Small intestine (tissue), 7 donors: ENCODE results near the gene PLPP4. TPM values are rescaled to one million over a fixed set of nuclear protein-coding genes. Genes with fewer than 3 reads are reported as not detected.

Experiments used
- DNase-seq, 2 donors: peaks; one replicate each; pipeline versions ENCODE4 v3.0.0 to v3.0.0-alpha.2; 2013
- FAIRE-seq: peaks from 2 replicates; lab custom pipeline; 2012; peaks lifted over from hg19 to GRCh38; lab: Jason Lieb, UNC
- H3K27ac ChIP-seq, 3 donors: one replicate each; pipeline ENCODE4 v1.5.1; 2013; ENCODE audit warnings: low read length in 2 of 3, mild to moderate bottlenecking in 2 of 3, control low read depth in 1 of 3, inconsistent platforms in 1 of 3, low read depth in 1 of 3, moderate library complexity in 1 of 3
- H3K27me3 ChIP-seq, 3 donors: one replicate each; pipeline ENCODE4 v1.6.1; 2013; ENCODE audit warnings: low read length in 3 of 3, inconsistent platforms in 1 of 3; ENCODE audit not compliant: control insufficient read depth in 3 of 3, insufficient read depth in 3 of 3
- H3K36me3 ChIP-seq, 3 donors: one replicate each; pipeline ENCODE4 v1.6.1; 2013; ENCODE audit warnings: low read length in 3 of 3, inconsistent platforms in 1 of 3, low read depth in 1 of 3, mild to moderate bottlenecking in 1 of 3, moderate library complexity in 1 of 3; ENCODE audit not compliant: control insufficient read depth in 3 of 3, insufficient read depth in 2 of 3
- H3K4me1 ChIP-seq, 3 donors: one replicate each; pipeline ENCODE4 v1.6.1; 2013; ENCODE audit warnings: low read length in 2 of 3, inconsistent platforms in 1 of 3, low read depth in 1 of 3, mild to moderate bottlenecking in 1 of 3, moderate library complexity in 1 of 3; ENCODE audit not compliant: control insufficient read depth in 3 of 3, insufficient read depth in 2 of 3
- H3K4me3 ChIP-seq, 3 donors: one replicate each; pipeline ENCODE4 v1.5.1; 2013; ENCODE audit warnings: low read length in 3 of 3, control low read depth in 1 of 3, inconsistent platforms in 1 of 3, low read depth in 1 of 3, mild to moderate bottlenecking in 1 of 3, moderate library complexity in 1 of 3
- H3K9me3 ChIP-seq, 2 donors: one replicate each; pipeline ENCODE4 v1.6.1; 2013; ENCODE audit warnings: low read depth in 1 of 2, low read length in 1 of 2; ENCODE audit not compliant: control insufficient read depth in 2 of 2, insufficient read depth in 1 of 2
- WGBS, 3 donors: extraction: QIAGEN DNeasy Blood & Tissue Kit; methylation state at CpG; one replicate each; pipeline ENCODE4 v1.1.7; 2013; 5-methylcytosine and 5-hydroxymethylcytosine counted together
- polyA plus RNA-seq, 4 donors: library from polyadenylated mRNA; stranded (reverse) in 3 of 4; unstranded in 1 of 4; fragments of 200-250 nt in 3 of 4; fragments of 120-200 nt in 1 of 4; gene quantifications; one replicate each; pipeline versions ENCODE4 v1.2.1 to v1.2.3, GENCODE V29; 2013
- donor health status: healthy with polysubstance abuse.
- donor health status: control.
- donor health status: control.
- donor health status: Bipolar disorder and iron deficiency.
- donor health status: healthy.

PLPP4 gene
- polyA plus RNA-seq, 4 donors: 0.60 TPM; not detected in 3

DNA sequence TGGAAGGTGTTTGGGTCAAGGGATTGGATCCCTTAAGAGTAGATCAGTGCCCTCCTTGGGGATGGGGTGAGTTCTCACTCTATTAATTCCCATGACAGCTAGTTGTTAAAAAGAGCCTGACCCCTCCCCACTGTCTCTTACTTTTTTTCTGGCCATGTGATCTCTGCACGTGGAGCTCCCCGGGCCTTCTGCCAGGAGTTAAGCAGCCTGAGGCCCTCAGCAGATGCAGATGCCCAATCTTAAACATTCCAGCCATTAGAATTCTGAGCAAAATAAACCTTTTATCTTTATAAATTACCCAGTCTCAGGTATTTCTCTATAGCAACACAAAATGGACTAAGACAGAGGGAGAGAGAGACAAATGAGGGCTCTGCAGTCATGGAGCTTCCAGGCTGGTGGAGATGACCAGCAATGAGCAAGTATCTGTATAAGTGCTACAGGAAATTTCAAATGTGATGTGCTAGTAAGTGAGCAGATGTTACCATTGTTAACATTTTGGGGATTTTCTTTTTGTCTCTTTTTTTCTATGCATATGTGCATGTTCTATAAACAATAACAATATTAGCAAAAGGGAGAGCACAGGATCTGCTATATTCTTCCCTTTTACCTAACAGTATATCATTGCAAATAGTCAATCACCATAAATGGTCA, 26.7 kb downstream of the PLPP4 start:
- H3K36me3 ChIP-seq: no peaks in the 10 kb centered on the region
- H3K27me3 ChIP-seq: no peaks in the 10 kb centered on the region
- 51 to 67% (median 58%) methylated on average over 2 of the region's 2 CpGs for WGBS, 3 donors
- DNase-seq: no peak
- H3K9me3 ChIP-seq: peaks cover 0 to 3% of the 10 kb centered on the region in 2 donors
- no peak for FAIRE-seq
- no peak overlapping the region for H3K4me3 ChIP-seq
- H3K4me1 ChIP-seq: no peaks in the 10 kb centered on the region
- no peak overlapping the region for H3K27ac ChIP-seq

DNA sequence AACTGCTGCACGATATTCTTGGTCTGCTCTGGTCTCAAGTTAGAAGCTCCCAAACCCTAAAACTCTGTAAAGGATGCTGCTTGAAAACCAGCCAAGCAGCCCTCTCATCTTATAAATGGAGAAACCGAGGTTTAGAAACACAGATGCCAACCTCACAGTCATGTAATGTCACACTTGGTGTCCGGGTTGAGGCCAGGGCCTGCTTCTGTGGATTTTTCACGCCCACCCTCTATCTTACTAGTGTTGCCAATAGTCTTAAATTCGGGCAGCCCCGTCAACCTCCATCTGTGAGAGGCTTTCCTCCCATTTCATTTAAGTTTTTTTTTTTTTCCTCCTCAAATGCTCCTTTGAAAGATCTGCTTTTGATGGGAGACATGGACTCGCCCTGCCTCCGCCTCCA, 28.9 kb downstream of the PLPP4 start:
- Histone ChIP-seq H3K4me3 (no peak overlapping the region), H3K9me3 (peaks cover 0 to 3% of the 10 kb centered on the region in 2 donors), H3K27ac (no peak overlapping the region), H3K27me3 (no peaks in the 10 kb centered on the region), H3K4me1 (no peaks in the 10 kb centered on the region), H3K36me3 (no peaks in the 10 kb centered on the region)
- DNase-seq (no peak), FAIRE-seq (no peak)
- 79 to 88% (median 87%) methylated on average over 8 of the region's 8 CpGs for WGBS, 3 donors

DNA sequence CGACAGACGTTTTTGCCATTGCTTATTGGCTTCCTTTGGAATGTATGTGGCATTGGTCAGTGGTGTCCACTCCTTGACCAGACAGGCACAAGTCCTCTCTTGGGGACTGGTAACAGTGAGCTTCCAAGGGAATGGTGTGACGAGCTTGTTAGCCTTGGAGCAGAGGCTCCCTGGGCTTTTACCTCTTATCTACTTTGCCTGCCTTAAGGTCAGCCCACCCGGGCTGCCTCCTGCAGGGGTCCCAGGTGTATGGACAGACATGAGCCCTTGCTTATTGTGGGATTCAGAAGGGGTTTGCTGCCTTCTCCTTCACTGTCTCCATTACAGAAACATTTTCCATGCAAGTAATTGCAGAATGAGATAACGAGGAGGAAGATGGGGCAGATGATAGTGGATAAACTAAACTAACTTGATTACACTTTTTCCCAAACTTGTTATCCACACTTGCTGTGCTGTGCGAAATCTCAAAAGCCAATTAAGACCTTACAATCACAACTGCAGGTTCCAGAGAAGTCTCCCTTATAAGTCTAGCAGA, 29.7 kb downstream of the PLPP4 start:
- FAIRE-seq (no peak), DNase-seq (no peak)
- no peaks in the 10 kb centered on the region for H3K27me3 ChIP-seq
- H3K36me3 ChIP-seq: no peaks in the 10 kb centered on the region
- H3K27ac ChIP-seq: no peak overlapping the region
- H3K9me3 ChIP-seq: peaks cover 0 to 3% of the 10 kb centered on the region in 2 donors
- H3K4me1 ChIP-seq: no peaks in the 10 kb centered on the region
- no peak overlapping the region for H3K4me3 ChIP-seq
- WGBS, 3 donors: 44 to 65% (median 57%) methylated on average over 6 of the region's 6 CpGs

DNA sequence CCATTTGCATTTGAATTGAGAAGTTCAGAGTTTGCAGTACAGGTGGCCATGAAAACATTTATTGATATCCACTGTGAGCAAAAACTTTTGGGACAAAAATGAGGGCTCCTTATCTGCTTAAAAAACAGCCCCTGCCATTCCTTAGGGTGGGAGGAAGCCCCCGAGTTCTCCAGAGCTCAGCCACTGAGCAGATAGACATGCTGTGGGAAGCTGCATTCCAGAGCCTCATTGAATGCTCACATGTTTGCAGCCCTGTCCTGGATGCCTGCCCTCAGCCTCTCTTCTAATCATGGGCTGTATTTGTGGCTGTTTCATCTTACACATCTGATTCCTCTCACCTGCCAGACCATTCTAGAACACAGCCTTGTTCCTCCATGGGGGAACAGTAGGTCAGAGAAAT, 33.3 kb downstream of the PLPP4 start:
- 37 to 52% (median 44%) methylated on average over 1 of the region's 1 CpG for WGBS, 3 donors
- H3K4me3 ChIP-seq: no peak overlapping the region
- H3K27me3 ChIP-seq: no peaks in the 10 kb centered on the region
- FAIRE-seq (no peak), DNase-seq (no peak)
- no peaks in the 10 kb centered on the region for H3K9me3 ChIP-seq
- no peak overlapping the region for H3K27ac ChIP-seq
- no peaks in the 10 kb centered on the region for H3K36me3 ChIP-seq
- H3K4me1 ChIP-seq: no peaks in the 10 kb centered on the region

DNA sequence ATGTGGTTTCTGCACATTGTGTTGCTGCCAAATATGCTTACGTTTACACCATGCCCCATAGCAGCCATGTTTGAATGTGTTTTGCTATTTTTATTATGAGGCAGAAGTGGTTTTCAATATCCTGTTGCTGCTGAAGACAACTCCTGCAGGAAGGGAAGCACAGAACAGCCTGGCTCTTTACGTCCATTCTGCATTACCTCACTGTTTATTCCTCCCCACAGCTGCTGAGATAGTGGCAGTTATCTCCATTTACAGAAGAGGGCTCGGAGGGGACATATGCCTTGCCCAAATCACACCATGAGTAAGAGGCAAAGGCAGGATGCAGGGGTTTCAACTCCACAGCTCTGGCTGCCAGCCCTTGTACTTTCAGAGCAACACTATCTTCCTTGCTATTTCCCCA, 35.3 kb downstream of the PLPP4 start:
- DNase-seq (no peak), FAIRE-seq (no peak)
- no peaks in the 10 kb centered on the region for H3K36me3 ChIP-seq
- H3K9me3 ChIP-seq: no peaks in the 10 kb centered on the region
- H3K27me3 ChIP-seq: no peaks in the 10 kb centered on the region
- 18 to 23% (median 19%) methylated on average over 3 of the region's 3 CpGs for WGBS, 3 donors
- H3K27ac ChIP-seq: no peak overlapping the region
- no peaks in the 10 kb centered on the region for H3K4me1 ChIP-seq
- H3K4me3 ChIP-seq: no peak overlapping the region

DNA sequence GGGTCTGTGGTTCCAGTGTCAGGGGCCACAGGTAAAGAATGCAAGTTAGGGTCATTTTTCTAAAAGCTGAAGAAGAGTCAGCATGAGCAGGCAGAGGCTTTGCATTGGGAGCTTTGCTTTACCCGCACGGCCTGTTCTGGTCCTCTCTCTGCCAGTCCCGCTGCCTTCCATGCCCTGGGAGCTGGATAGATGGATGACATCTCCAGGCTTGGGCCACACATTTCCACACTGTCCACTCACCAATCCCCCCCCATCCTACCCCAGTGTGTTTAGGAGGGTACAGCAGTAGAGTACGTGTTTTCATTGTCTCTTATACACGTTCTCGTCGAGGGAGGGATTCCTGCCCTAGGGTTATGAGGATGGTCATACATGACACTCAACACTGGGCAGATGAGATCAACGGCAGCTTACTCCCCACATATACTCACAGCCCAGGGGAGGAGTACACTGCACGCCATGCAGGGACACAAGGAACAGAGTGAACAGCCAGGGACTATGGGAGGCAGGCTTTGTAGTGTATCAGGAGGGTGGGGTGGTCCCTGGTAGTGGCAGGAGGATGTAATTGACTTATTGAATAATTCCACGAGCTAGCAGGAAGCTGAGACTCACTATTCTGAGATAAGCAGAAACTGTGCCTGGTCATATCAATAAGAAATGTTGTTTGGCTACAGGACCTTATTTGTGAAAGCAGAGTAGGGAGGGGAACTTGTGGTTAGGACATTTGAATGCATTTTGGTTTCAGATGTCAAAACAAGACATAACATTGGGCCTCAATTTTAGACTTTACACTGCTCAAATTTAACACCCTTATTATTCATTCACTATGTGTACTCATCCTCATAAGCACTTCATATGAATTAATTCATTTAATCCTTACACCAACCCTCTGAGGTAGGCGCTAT, 36.6 kb downstream of the PLPP4 start:
- Histone ChIP-seq H3K4me3 (no peak overlapping the region), H3K27me3 (no peaks in the 10 kb centered on the region), H3K4me1 (no peaks in the 10 kb centered on the region), H3K36me3 (no peaks in the 10 kb centered on the region), H3K9me3 (no peaks in the 10 kb centered on the region), H3K27ac (no peak overlapping the region)
- FAIRE-seq (no peak), DNase-seq (no peak)
- 82 to 86% (median 86%) methylated on average over 11 of the region's 11 CpGs for WGBS, 3 donors

DNA sequence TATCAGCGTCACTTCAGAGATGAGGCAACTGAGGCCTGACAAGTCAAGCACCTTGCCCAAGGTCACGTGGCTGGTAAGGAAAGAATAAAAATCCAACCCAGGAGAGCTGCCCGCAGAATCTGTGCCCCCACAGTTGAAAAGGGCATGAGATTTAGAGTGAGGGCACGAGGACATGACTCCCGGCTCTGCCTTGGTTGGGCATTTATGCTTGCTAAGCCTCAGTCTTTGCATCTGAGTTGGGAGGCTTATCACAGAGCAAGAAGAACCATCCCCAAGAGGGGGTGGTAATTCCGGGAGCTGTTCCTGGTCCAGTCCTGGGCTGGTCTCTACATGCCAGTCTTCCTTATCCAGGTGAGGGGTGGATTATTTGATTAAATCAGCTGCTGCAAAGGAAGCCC, 37.3 kb downstream of the PLPP4 start:
- no peak for DNase-seq
- Histone ChIP-seq H3K36me3 (no peaks in the 10 kb centered on the region), H3K27me3 (no peaks in the 10 kb centered on the region), H3K4me1 (no peaks in the 10 kb centered on the region), H3K9me3 (no peaks in the 10 kb centered on the region), H3K27ac (no peak overlapping the region), H3K4me3 (no peak overlapping the region)
- 77 to 87% (median 78%) methylated on average over 6 of the region's 6 CpGs for WGBS, 3 donors
- FAIRE-seq: no peak

DNA sequence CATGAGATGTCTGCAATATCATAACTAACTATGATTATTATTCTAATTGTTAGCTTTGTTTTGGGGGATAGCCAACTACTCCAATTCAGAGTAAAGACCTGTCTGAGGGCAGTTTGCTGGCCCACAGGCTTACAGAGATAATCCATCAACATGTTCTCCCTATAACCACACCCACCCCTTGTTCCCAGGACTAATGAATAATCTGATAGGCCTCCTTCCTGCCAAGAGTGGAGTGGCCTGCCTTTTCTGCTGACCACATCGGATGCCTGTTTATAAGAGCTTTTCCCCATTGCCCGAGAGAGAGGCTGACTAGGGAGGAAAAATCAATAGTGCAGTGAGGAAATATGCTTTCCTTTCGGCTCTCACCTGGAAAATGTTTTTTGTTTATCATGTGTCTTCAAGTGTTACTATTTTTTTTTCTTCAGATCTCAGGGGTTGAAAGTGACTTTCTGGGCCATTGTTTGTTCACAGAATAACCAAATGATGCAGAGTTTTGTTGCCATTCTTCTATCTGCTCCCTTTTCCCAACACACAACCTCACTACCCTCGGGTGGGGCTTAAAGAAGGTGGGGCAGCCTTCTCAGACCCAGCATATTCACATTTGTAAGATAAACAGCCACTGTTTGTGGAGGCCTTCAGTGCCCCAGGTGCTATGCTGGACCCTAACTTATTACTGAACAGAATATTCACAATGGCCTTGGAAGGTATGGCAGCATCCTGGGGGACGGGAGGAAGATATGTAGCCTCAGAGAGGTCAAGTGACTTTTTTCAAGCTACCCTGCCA, 38.4 kb downstream of the PLPP4 start:
- no peaks in the 10 kb centered on the region for H3K9me3 ChIP-seq
- H3K27ac ChIP-seq: no peak overlapping the region
- no peaks in the 10 kb centered on the region for H3K27me3 ChIP-seq
- 19 to 38% (median 25%) methylated on average over 5 of the region's 5 CpGs for WGBS, 3 donors
- H3K4me3 ChIP-seq: no peak overlapping the region
- no peaks in the 10 kb centered on the region for H3K4me1 ChIP-seq
- FAIRE-seq (no peak), DNase-seq (no peak)
- no peaks in the 10 kb centered on the region for H3K36me3 ChIP-seq
